H9 (cell line): ENCODE data around the gene LILRB3. TPM values are rescaled to one million over a fixed set of nuclear protein-coding genes. Genes with fewer than 3 reads are reported as not detected.

ENCODE experiments used
- DNase-seq: peaks from one replicate; pipeline ENCODE4 v3.0.0-alpha.2; 2017
- H2AFZ ChIP-seq: one replicate; pipeline ENCODE4 v1.6.1; 2013; ENCODE audit warnings: mild to moderate bottlenecking, low read length, control low read depth, moderate library complexity
- H2AK5ac ChIP-seq: 2 replicates; pipeline ENCODE4 v1.6.1; 2013; ENCODE audit warnings: low read length, control low read depth, mixed read lengths; ENCODE audit not compliant: insufficient read length
- H2BK120ac ChIP-seq: one replicate; pipeline ENCODE4 v1.6.1; 2013; ENCODE audit warnings: low read depth, mild to moderate bottlenecking, low read length, control low read depth, inconsistent platforms; ENCODE audit not compliant: poor library complexity, severe bottlenecking
- H2BK12ac ChIP-seq: 2 replicates; pipeline ENCODE4 v1.6.1; 2013; ENCODE audit warnings: low read length, control low read depth, mixed read lengths, low read depth; ENCODE audit not compliant: insufficient read length
- H2BK15ac ChIP-seq: 2 replicates; pipeline ENCODE4 v1.6.1; 2013; ENCODE audit warnings: low read depth, low read length, control low read depth
- H2BK20ac ChIP-seq: one replicate; pipeline ENCODE4 v1.6.1; 2013; ENCODE audit warnings: low read depth, mild to moderate bottlenecking, low read length, control low read depth, inconsistent platforms; ENCODE audit not compliant: poor library complexity, severe bottlenecking
- H2BK5ac ChIP-seq: 2 replicates; pipeline ENCODE4 v1.6.1; 2013; ENCODE audit warnings: low read length, control low read depth, mixed read lengths; ENCODE audit not compliant: insufficient read length
- H3K14ac ChIP-seq: 2 replicates; pipeline ENCODE4 v1.6.1; 2013; ENCODE audit warnings: low read length, control low read depth; ENCODE audit not compliant: insufficient read depth
- H3K18ac ChIP-seq: 2 replicates; pipeline ENCODE4 v1.6.1; 2013; ENCODE audit warnings: low read depth, mild to moderate bottlenecking, mixed read lengths, low read length, control low read depth; ENCODE audit not compliant: insufficient read length
- H3K23ac ChIP-seq: 2 replicates; pipeline ENCODE4 v1.6.1; 2013; ENCODE audit warnings: low read length, control low read depth, mixed read lengths, low read depth; ENCODE audit not compliant: insufficient read length
- H3K23me2 ChIP-seq: 2 replicates; pipeline ENCODE4 v1.6.1; 2013; ENCODE audit warnings: low read depth, mild to moderate bottlenecking, mixed read lengths, low read length, control low read depth; ENCODE audit not compliant: insufficient read length, poor library complexity, severe bottlenecking
- H3K27ac ChIP-seq: 2 replicates; pipeline ENCODE4 v1.5.1; 2013; ENCODE audit warnings: low read length, control low read depth, mixed read lengths, low read depth; ENCODE audit not compliant: insufficient read length
- H3K27me3 ChIP-seq: 2 replicates; pipeline ENCODE4 v1.6.1; 2013; ENCODE audit warnings: low read length, control low read depth, inconsistent platforms; ENCODE audit not compliant: insufficient read depth
- H3K4ac ChIP-seq: 2 replicates; pipeline ENCODE4 v1.6.1; 2013; ENCODE audit warnings: low read depth, mild to moderate bottlenecking, control low read depth, inconsistent platforms, low read length, moderate library complexity
- H3K4me1 ChIP-seq: 2 replicates; pipeline ENCODE4 v1.6.1; 2013; ENCODE audit warnings: low read length, control low read depth, inconsistent platforms; ENCODE audit not compliant: insufficient read depth
- H3K4me2 ChIP-seq: 2 replicates; pipeline ENCODE4 v1.6.1; 2013; ENCODE audit warnings: low read length, control low read depth, mixed read lengths; ENCODE audit not compliant: insufficient read length, insufficient read depth
- H3K56ac ChIP-seq: 2 replicates; pipeline ENCODE4 v1.6.1; 2013; ENCODE audit warnings: low read depth, mild to moderate bottlenecking, mixed read lengths, low read length, control low read depth; ENCODE audit not compliant: insufficient read length
- H3K79me1 ChIP-seq: 2 replicates; pipeline ENCODE4 v1.6.1; 2013; ENCODE audit warnings: low read depth, mild to moderate bottlenecking, moderate library complexity, low read length, control low read depth, inconsistent platforms; ENCODE audit not compliant: insufficient read depth, poor library complexity, severe bottlenecking
- H3K79me2 ChIP-seq: 2 replicates; pipeline ENCODE4 v1.6.1; 2013; ENCODE audit warnings: low read length, control low read depth, inconsistent platforms; ENCODE audit not compliant: insufficient read depth
- H3K9ac ChIP-seq: 2 replicates; pipeline ENCODE4 v1.6.1; 2013; ENCODE audit warnings: low read length, control low read depth, mixed read lengths; ENCODE audit not compliant: insufficient read length; ENCODE audit errors: extremely low read depth
- H3K9me3 ChIP-seq: one replicate; pipeline ENCODE4 v1.6.1; 2013; ENCODE audit warnings: low read depth, low read length, inconsistent platforms; ENCODE audit not compliant: control insufficient read depth
- H3T11ph ChIP-seq: one replicate; pipeline ENCODE4 v1.6.1; 2013; ENCODE audit warnings: mild to moderate bottlenecking, low read length, control low read depth, inconsistent platforms
- H4K20me1 ChIP-seq: one replicate; pipeline ENCODE4 v1.6.1; 2013; ENCODE audit not compliant: control insufficient read depth, insufficient read length, insufficient read depth
- H4K5ac ChIP-seq: 2 replicates; pipeline ENCODE4 v1.6.1; 2013; ENCODE audit warnings: low read depth, mild to moderate bottlenecking, mixed read lengths, low read length, control low read depth; ENCODE audit not compliant: insufficient read length
- H4K8ac ChIP-seq: replicated peaks from 2 replicates; pipeline ENCODE4 v1.6.1; 2013; ENCODE audit warnings: low read length, control low read depth, mixed read lengths, low read depth; ENCODE audit not compliant: insufficient read length
- H4K91ac ChIP-seq: 2 replicates; pipeline ENCODE4 v1.6.1; 2013; ENCODE audit warnings: low read depth, mild to moderate bottlenecking, moderate library complexity, mixed read lengths, low read length, control low read depth; ENCODE audit not compliant: insufficient read length
- H3K27ac Mint-ChIP-seq, 3 experiments: 2 replicates in 2 of 3; 3 replicates in 1 of 3; pipeline ENCODE4 v1.8.0; 2020 to 2021; ENCODE audit warnings: mixed read lengths in 3 of 3, mild to moderate bottlenecking in 1 of 3, moderate library complexity in 1 of 3
- H3K27me3 Mint-ChIP-seq: 2 replicates; pipeline ENCODE4 v1.8.0; 2021; ENCODE audit warnings: low read depth, mild to moderate bottlenecking, moderate library complexity, mixed read lengths
- H3K36me3 Mint-ChIP-seq, 3 experiments: 2 replicates in 2 of 3; 3 replicates in 1 of 3; pipeline ENCODE4 v1.8.0; 2020 to 2021; ENCODE audit warnings: low read depth in 3 of 3, mixed read lengths in 3 of 3; ENCODE audit not compliant: insufficient read depth in 1 of 3
- H3K4me1 Mint-ChIP-seq, 2 experiments: 2 replicates each; pipeline ENCODE4 v1.8.0; 2020; ENCODE audit warnings: mixed read lengths in 2 of 2
- H3K4me3 Mint-ChIP-seq, 2 experiments: 2 replicates in 1 of 2; 3 replicates in 1 of 2; pipeline ENCODE4 v1.8.0; 2020 to 2021; ENCODE audit warnings: mild to moderate bottlenecking in 2 of 2, mixed read lengths in 2 of 2, moderate library complexity in 1 of 2
- H3K9me3 Mint-ChIP-seq, 2 experiments: 2 replicates in 1 of 2; 3 replicates in 1 of 2; pipeline ENCODE4 v1.8.0; 2020; ENCODE audit warnings: mild to moderate bottlenecking in 2 of 2, mixed read lengths in 2 of 2, moderate library complexity in 1 of 2
- WGBS: extraction: QIAGEN DNeasy Blood & Tissue Kit; methylation state at CpG from one replicate; pipeline ENCODE4 v1.1.7; 2013; ENCODE audit warnings: missing lambda C conversion rate, low lambda C conversion rate, mixed read lengths; ENCODE audit not compliant: insufficient read length; ENCODE audit errors: extremely low coverage; 5-methylcytosine and 5-hydroxymethylcytosine counted together
- total RNA-seq: library from RNA; stranded (reverse); gene quantifications from 2 replicates; pipeline ENCODE4 v1.2.1, GENCODE V29; 2021
- TF ChIP-seq, protein P1 (sequence below): fragments of 200-600 bp; sonication (generic); conservative IDR thresholded peaks from 3 replicates; pipeline ENCODE4 v1.8.0; 2021; ENCODE audit warnings: antibody characterized with exemption, mild to moderate bottlenecking

The LILRB3 gene
- total RNA-seq, 1 experiment from 2014 or later = not detected

DNA sequence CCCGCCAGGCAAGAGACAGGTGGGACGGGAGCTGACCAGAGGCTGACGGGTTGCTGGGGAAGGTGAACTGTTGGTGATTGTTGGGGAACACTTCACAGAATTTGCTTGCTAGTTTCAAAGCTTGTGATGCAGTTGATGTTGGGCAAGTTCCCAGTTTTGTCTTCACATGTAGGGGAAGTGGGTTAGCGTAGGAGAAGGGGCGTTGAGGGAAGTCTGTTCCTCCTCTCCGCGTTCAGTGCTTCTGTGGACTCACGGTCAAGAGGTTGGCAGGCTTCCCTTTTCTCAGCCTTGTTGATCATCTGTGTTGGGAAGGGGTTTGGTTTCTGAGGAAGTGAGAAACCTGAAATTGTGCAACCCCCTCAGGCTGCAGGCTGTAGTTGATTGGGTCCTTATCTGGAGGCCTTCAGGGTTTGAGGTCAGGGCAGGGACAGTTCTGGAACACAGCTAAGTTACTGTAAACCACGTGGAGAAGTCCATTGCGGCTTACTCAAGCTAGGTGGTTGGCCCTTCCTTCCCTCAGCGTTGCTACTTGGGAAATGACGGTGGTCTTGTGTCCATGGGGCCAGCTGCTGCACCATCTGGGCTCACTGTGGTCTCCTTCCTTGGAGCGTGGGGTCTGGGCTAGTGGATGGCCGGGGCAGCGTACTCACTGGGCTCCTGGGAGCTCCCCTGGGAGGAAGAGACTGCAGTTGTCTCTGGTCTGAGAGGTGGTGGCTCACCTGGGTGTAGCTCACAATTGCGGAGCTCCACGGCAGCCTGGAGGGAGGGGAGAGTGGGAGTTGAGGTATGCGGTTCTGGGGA lies 14.6 kb downstream of the LILRB3 start:
- no peak overlapping the region for H2BK12ac ChIP-seq
- H3T11ph ChIP-seq = no peak overlapping the region
- H3K9me3 Mint-ChIP-seq = no peaks in the 10 kb centered on the region
- no peak overlapping the region for H2BK15ac ChIP-seq
- no peak overlapping the region; the same call in 1 of the 2 replicates for H3K14ac ChIP-seq
- no peak overlapping the region for H4K5ac ChIP-seq
- H3K79me2 ChIP-seq = peaks cover 14% of the 10 kb centered on the region; the same call in 1 of the 2 replicates
- no peak overlapping the region for H2BK5ac ChIP-seq
- peaks cover 3% of the 10 kb centered on the region for H3K27me3 Mint-ChIP-seq
- peaks cover 2% of the 10 kb centered on the region for H3K79me1 ChIP-seq
- H3K23me2 ChIP-seq = no peaks in the 10 kb centered on the region
- no peaks in the 10 kb centered on the region for H3K9me3 ChIP-seq
- no peak overlapping the region for H3K9ac ChIP-seq
- no peak overlapping the region for H3K4me2 ChIP-seq
- peak overlapping the region in 1 of 2 experiments; percentile 54; a peak in 2 of 5 replicates for H3K4me3 Mint-ChIP-seq
- H3K27me3 ChIP-seq = no peaks in the 10 kb centered on the region
- H3K27ac Mint-ChIP-seq = peak overlapping the region; percentile 85 to 95 (median 94); a peak in 6 of 7 replicates
- no peak overlapping the region for H4K91ac ChIP-seq
- peaks cover 62 to 73% (median 64%) of the 10 kb centered on the region in 3 experiments for H3K36me3 Mint-ChIP-seq
- WGBS = no CpG with 5 or more reads among the region's 18 CpGs
- H2BK120ac ChIP-seq = no peak overlapping the region
- H3K4me1 ChIP-seq = peaks cover under 1% of the 10 kb centered on the region; the same call in 1 of the 2 replicates
- H4K20me1 ChIP-seq = peaks cover 3% of the 10 kb centered on the region
- peak overlapping the region; percentile 20 for H3K27ac ChIP-seq
- no peak overlapping the region for H3K23ac ChIP-seq
- H3K18ac ChIP-seq = no peak overlapping the region
- no peak overlapping the region for H2AK5ac ChIP-seq
- H2BK20ac ChIP-seq = no peak overlapping the region
- H4K8ac ChIP-seq = no peak overlapping the region
- H3K56ac ChIP-seq = no peak overlapping the region
- no peak for DNase-seq
- no peak overlapping the region for H2AFZ ChIP-seq
- no peak overlapping the region for H3K4ac ChIP-seq
- TF ChIP-seq, protein P1, sequence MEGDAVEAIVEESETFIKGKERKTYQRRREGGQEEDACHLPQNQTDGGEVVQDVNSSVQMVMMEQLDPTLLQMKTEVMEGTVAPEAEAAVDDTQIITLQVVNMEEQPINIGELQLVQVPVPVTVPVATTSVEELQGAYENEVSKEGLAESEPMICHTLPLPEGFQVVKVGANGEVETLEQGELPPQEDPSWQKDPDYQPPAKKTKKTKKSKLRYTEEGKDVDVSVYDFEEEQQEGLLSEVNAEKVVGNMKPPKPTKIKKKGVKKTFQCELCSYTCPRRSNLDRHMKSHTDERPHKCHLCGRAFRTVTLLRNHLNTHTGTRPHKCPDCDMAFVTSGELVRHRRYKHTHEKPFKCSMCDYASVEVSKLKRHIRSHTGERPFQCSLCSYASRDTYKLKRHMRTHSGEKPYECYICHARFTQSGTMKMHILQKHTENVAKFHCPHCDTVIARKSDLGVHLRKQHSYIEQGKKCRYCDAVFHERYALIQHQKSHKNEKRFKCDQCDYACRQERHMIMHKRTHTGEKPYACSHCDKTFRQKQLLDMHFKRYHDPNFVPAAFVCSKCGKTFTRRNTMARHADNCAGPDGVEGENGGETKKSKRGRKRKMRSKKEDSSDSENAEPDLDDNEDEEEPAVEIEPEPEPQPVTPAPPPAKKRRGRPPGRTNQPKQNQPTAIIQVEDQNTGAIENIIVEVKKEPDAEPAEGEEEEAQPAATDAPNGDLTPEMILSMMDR = no peak
- H3K4me1 Mint-ChIP-seq = peaks cover 34 to 50% of the 10 kb centered on the region in 2 experiments
